HepG2 (cell line): ENCODE data around the gene KAT7. TPM values are rescaled to one million over a fixed set of nuclear protein-coding genes. Genes with fewer than 3 reads are reported as not detected.
A peak's percentile ranks its signal among the peaks of the same experiment; 100 is the strongest.

Experiments used
- ATAD3A ChIP-seq: sonication (generic); formaldehyde crosslinking; IDR thresholded peaks from 2 replicates; pipeline ENCODE4 v1.4.0; 2020; ENCODE audit warnings: missing genetic modification reagents
- EED ChIP-seq: sonication (generic); formaldehyde crosslinking; IDR thresholded peaks from 2 replicates; pipeline ENCODE4 v1.5.0; 2020; ENCODE audit warnings: mild to moderate bottlenecking, missing genetic modification reagents
- ETV5 ChIP-seq: IDR thresholded peaks from 2 replicates; pipeline ENCODE4 v1.6.1; 2018; ENCODE audit warnings: missing biosample characterization, missing genetic modification reagents, inconsistent platforms, borderline replicate concordance
- HNRNPLL ChIP-seq: fragments of 200-400 bp; formaldehyde crosslinking; IDR thresholded peaks from 2 replicates; pipeline ENCODE4 v1.6.1; 2017; ENCODE audit warnings: mild to moderate bottlenecking, low read depth, low read length; ENCODE audit not compliant: poor library complexity, severe bottlenecking
- IKZF4 ChIP-seq: sonication (generic); formaldehyde crosslinking; IDR thresholded peaks from 2 replicates; pipeline ENCODE4 v1.5.1; 2020; ENCODE audit warnings: borderline replicate concordance, mild to moderate bottlenecking, low read depth, missing genetic modification reagents; ENCODE audit errors: not compliant biosample characterization
- MED1 ChIP-seq: sonication (generic); formaldehyde crosslinking; IDR thresholded peaks from 2 replicates; pipeline ENCODE4 v1.4.0; 2020; ENCODE audit warnings: missing genetic modification reagents
- MED8 ChIP-seq: sonication (generic); formaldehyde crosslinking; IDR thresholded peaks from 2 replicates; pipeline ENCODE4 v1.8.1; 2023; ENCODE audit warnings: mild to moderate bottlenecking, missing genetic modification reagents; ENCODE audit not compliant: insufficient replicate concordance
- MTF2 ChIP-seq: sonication (generic); formaldehyde crosslinking; IDR thresholded peaks from 2 replicates; pipeline ENCODE4 v1.5.0; 2020; ENCODE audit warnings: missing genetic modification reagents, borderline replicate concordance
- RBFOX2 ChIP-seq: fragments of 200-400 bp; formaldehyde crosslinking; IDR thresholded peaks from 2 replicates; pipeline ENCODE4 v1.6.1; 2017; ENCODE audit warnings: low read depth, mild to moderate bottlenecking, low read length
- SMAD1 ChIP-seq: sonication (generic); formaldehyde crosslinking; IDR thresholded peaks from 2 replicates; pipeline ENCODE4 v1.4.0; 2020; ENCODE audit warnings: missing genetic modification reagents, low read depth, mild to moderate bottlenecking, borderline replicate concordance
- SP2 ChIP-seq: sonication (generic); formaldehyde crosslinking; IDR thresholded peaks from 2 replicates; pipeline ENCODE4 v1.5.1; 2020; ENCODE audit warnings: mild to moderate bottlenecking, missing genetic modification reagents
- TOPORS ChIP-seq: sonication (generic); formaldehyde crosslinking; IDR thresholded peaks from 2 replicates; pipeline ENCODE4 v1.8.0; 2023; ENCODE audit warnings: mild to moderate bottlenecking, missing genetic modification reagents
- ZC3H13 ChIP-seq: sonication (generic); formaldehyde crosslinking; IDR thresholded peaks from 2 replicates; pipeline ENCODE4 v1.8.1; 2023; ENCODE audit warnings: mild to moderate bottlenecking, missing genetic modification reagents, moderate library complexity
- ZFY ChIP-seq: sonication (generic); formaldehyde crosslinking; IDR thresholded peaks from 2 replicates; pipeline ENCODE4 v1.4.0; 2020; ENCODE audit warnings: missing genetic modification reagents
- ZIK1 ChIP-seq: sonication (generic); formaldehyde crosslinking; IDR thresholded peaks from 2 replicates; pipeline ENCODE4 v1.5.0; 2020; ENCODE audit warnings: mild to moderate bottlenecking, low read depth, missing genetic modification reagents, borderline replicate concordance
- ZNF225 ChIP-seq: sonication (generic); formaldehyde crosslinking; IDR thresholded peaks from 2 replicates; pipeline ENCODE4 v1.4.0; 2020; ENCODE audit warnings: mild to moderate bottlenecking, missing genetic modification reagents
- ZNF317 ChIP-seq: sonication (generic); formaldehyde crosslinking; IDR thresholded peaks from 2 replicates; pipeline ENCODE4 v1.5.0; 2020; ENCODE audit warnings: mild to moderate bottlenecking, missing genetic modification reagents
- ZNF343 ChIP-seq: sonication (generic); formaldehyde crosslinking; IDR thresholded peaks from 2 replicates; pipeline ENCODE4 v1.4.0; 2020; ENCODE audit warnings: mild to moderate bottlenecking, missing genetic modification reagents
- ZNF441 ChIP-seq: sonication (generic); formaldehyde crosslinking; IDR thresholded peaks from 2 replicates; pipeline ENCODE4 v1.7.0; 2021; ENCODE audit warnings: missing genetic modification reagents, borderline replicate concordance
- ZNF609 ChIP-seq: sonication (generic); formaldehyde crosslinking; IDR thresholded peaks from 2 replicates; pipeline ENCODE4 v1.4.0; 2020; ENCODE audit warnings: mild to moderate bottlenecking, missing genetic modification reagents, borderline replicate concordance
- ZNF780A ChIP-seq: sonication (generic); formaldehyde crosslinking; IDR thresholded peaks from 2 replicates; pipeline ENCODE4 v1.8.0; 2022; ENCODE audit warnings: mild to moderate bottlenecking, missing genetic modification reagents, moderate library complexity
- polyA plus RNA-seq, 8 experiments: library from polyadenylated mRNA; depleted of rRNA in 3 of 8; stranded (reverse) in 7 of 8; unstranded in 1 of 8; fragments of >200 nt; fragmentation: Illumina TruSeq in 4 of 8; extraction: Trizol in 4 of 8; gene quantifications; 2 replicates each; pipeline versions ENCODE4 v1.2.1 to v1.2.3, GENCODE V29; 2011 to 2016; ENCODE audit warnings: low read depth in 4 of 8, missing spikeins in 1 of 8, mixed read lengths in 1 of 8; ENCODE audit not compliant: insufficient read depth in 1 of 8
- total RNA-seq, 5 experiments: library from RNA; depleted of rRNA; stranded (reverse); fragments of >200 nt; fragmentation: Illumina TruSeq; extraction: Trizol; gene quantifications; 2 replicates each; pipeline ENCODE4 v1.2.3, GENCODE V29; 2016; ENCODE audit warnings: low read depth in 1 of 5
- TF ChIP-seq, protein P1 (sequence below): sonication (generic); formaldehyde crosslinking; IDR thresholded peaks from 2 replicates; pipeline ENCODE4 v1.8.0; 2022; ENCODE audit warnings: mild to moderate bottlenecking, missing genetic modification reagents

KAT7 gene
- total and polyA plus RNA-seq, 2 of the 13 experiments (the other 11 are each of a cell fraction or from before 2014, with no cell fraction given) = 21.2 to 39.2 TPM

DNA sequence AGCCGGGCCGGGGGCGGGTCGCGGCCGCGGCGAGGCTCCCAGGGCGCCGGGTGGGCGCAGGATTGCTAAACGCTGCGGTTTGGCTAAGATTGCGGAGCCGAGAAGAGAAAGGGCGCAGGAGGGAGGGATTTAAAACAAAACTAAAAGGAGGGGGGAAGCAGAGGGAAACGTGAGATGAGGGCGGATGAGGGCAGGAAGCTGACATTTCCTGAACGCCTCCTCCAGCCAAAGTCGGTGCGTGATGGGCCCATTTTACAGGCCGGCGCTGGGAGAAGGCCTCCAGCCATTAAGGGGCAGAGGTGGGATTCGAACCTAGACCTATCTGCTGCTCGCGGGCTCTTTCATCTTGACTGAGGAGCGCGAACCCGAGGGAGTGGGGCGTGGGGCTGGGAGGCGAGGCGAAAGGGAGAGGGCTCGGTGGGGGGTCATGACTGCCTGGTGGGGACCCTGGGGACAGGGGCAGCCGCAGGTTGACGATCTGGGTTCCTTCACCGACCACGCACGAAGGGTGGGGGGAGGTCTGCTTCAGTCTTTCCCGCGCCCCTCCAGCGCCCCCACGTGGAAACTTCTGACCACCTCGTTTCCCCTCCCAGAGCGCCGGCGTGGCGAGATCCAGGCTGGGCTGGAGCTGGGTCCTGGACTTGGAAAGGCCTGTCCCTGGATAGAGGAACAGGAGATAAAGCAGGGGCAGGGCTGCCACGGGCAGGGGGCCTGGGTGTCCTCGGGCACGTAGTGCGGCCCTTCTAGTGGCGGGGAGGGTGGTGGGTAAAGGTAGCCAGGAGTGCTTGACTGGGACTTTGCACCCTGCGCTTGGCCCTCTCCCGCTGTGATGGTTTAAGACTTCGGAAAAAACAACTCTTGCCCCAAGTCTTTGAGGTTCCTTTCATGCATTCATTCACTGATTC lies 63.2 kb downstream of the KAT7 start (continued):
- TF ChIP-seq MED8 (no peak), ZNF609 (CRISPR knock-in tag) (no peak), ZNF343 (CRISPR knock-in tag) (no peak), ZFY (peak; percentile 46; the same call in 1 of the 2 replicates), SP2 (no peak; the same call in 1 of the 2 replicates), MED1 (CRISPR knock-in tag) (no peak), ZIK1 (CRISPR knock-in tag) (no peak), ZNF225 (CRISPR knock-in tag) (0 out of 2 replicates have a peak, but pooled peaks have one; percentile 63), ATAD3A (CRISPR knock-in tag) (no peak), ZNF317 (CRISPR knock-in tag) (no peak), ZNF780A (CRISPR knock-in tag) (no peak), EED (no peak), SMAD1 (peak; percentile 57; the same call in 1 of the 2 replicates), ETV5 (CRISPR knock-in tag) (no peak), RBFOX2 (no peak), IKZF4 (CRISPR knock-in tag) (no peak), TOPORS (CRISPR knock-in tag) (0 out of 2 replicates have a peak, but pooled peaks have one; percentile 44), ZC3H13 (CRISPR knock-in tag) (no peak), HNRNPLL (peak; percentile 34), MTF2 (peak; percentile 94; the same call in 1 of the 2 replicates), ZNF441 (CRISPR knock-in tag) (no peak)
- TF ChIP-seq, protein P1, sequence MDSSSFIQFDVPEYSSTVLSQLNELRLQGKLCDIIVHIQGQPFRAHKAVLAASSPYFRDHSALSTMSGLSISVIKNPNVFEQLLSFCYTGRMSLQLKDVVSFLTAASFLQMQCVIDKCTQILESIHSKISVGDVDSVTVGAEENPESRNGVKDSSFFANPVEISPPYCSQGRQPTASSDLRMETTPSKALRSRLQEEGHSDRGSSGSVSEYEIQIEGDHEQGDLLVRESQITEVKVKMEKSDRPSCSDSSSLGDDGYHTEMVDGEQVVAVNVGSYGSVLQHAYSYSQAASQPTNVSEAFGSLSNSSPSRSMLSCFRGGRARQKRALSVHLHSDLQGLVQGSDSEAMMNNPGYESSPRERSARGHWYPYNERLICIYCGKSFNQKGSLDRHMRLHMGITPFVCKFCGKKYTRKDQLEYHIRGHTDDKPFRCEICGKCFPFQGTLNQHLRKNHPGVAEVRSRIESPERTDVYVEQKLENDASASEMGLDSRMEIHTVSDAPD = no peak
